ENCODE data around the gene WHAMM. TPM values are rescaled to one million over a fixed set of nuclear protein-coding genes. Genes with fewer than 3 reads are reported as not detected.
"Not testable (repeated sequence)": the region's sequence is repeated elsewhere in the genome, so short reads cannot be mapped to it uniquely, and the experiment has no call there.

WHAMM gene
- total and polyA plus RNA-seq, 3 experiments from 2014 or later = 6.6 to 9.7 (median 9.3) TPM

GRCh38 chr15:82852941-82853561 lies 43.6 kb downstream of the WHAMM start:
- Mint-ChIP-seq H3K27ac (no peak overlapping the region), H3K27me3 (peaks cover 0 to 2% of the 10 kb centered on the region in 2 donors), H3K9me3 (no peaks in the 10 kb centered on the region), H3K4me3 (no peak overlapping the region), H3K36me3 (no peaks in the 10 kb centered on the region), H3K4me1 (peaks cover 0 to 7% (median 6%) of the 10 kb centered on the region in 3 donors)
- Histone ChIP-seq H3K4me3 (ENCODE audit: low read length) (no peak overlapping the region), H3K27ac (ENCODE audit: low read depth, low read length) (no peak overlapping the region), H3K36me3 (ENCODE audit: insufficient read depth, low read length) (no peaks in the 10 kb centered on the region), H3K27me3 (ENCODE audit: insufficient read depth, low read length, poor library complexity, severe bottlenecking) (no peaks in the 10 kb centered on the region), H3K9me3 (ENCODE audit: low read length) (no peaks in the 10 kb centered on the region), H3K4me1 (ENCODE audit: insufficient read depth, low read length) (no peaks in the 10 kb centered on the region)
- POLR2A ChIA-PET = no interaction called here
- DNase-seq = peak in 1 of 5 donors; percentile 12
- CTCF ChIA-PET = no interaction called here

GRCh38 chr15:82854554-82854953 lies 45.1 kb downstream of the WHAMM start:
- no peak for DNase-seq
- no peak overlapping the region for H3K27ac Mint-ChIP-seq
- H3K9me3 Mint-ChIP-seq = no peaks in the 10 kb centered on the region
- no peaks in the 10 kb centered on the region for H3K4me1 ChIP-seq (ENCODE audit: insufficient read depth, low read length)
- peaks cover 0 to 7% (median 6%) of the 10 kb centered on the region in 3 donors for H3K4me1 Mint-ChIP-seq
- H3K4me3 ChIP-seq (ENCODE audit: low read length) = no peak overlapping the region
- peak overlapping the region in 1 of 7 donors; percentile 23 for H3K4me3 Mint-ChIP-seq
- CTCF ChIA-PET = interaction anchor here (0.7 kb wide), 1 partner anchor 980 kb away, joined by 3 read pairs; no protein-coding TSS in a partner anchor
- POLR2A ChIA-PET = no interaction called here
- H3K27me3 ChIP-seq (ENCODE audit: insufficient read depth, low read length, poor library complexity, severe bottlenecking) = no peaks in the 10 kb centered on the region
- H3K36me3 Mint-ChIP-seq = no peaks in the 10 kb centered on the region
- H3K36me3 ChIP-seq (ENCODE audit: insufficient read depth, low read length) = no peaks in the 10 kb centered on the region
- peaks cover 0 to 2% of the 10 kb centered on the region in 2 donors for H3K27me3 Mint-ChIP-seq
- H3K9me3 ChIP-seq (ENCODE audit: low read length) = no peaks in the 10 kb centered on the region
- H3K27ac ChIP-seq (ENCODE audit: low read depth, low read length) = no peak overlapping the region

- Histone ChIP-seq H3K27ac (ENCODE audit: low read depth, low read length) (no peak overlapping the region), H3K4me3 (ENCODE audit: low read length) (no peak overlapping the region), H3K4me1 (ENCODE audit: insufficient read depth, low read length) (no peaks in the 10 kb centered on the region), H3K36me3 (ENCODE audit: insufficient read depth, low read length) (no peaks in the 10 kb centered on the region), H3K9me3 (ENCODE audit: low read length) (no peaks in the 10 kb centered on the region), H3K27me3 (ENCODE audit: insufficient read depth, low read length, poor library complexity, severe bottlenecking) (no peaks in the 10 kb centered on the region)
- Mint-ChIP-seq H3K4me3 (no peak overlapping the region), H3K4me1 (peaks cover 0 to 7% (median 6%) of the 10 kb centered on the region in 3 donors), H3K36me3 (no peaks in the 10 kb centered on the region), H3K27ac (peak overlapping the region in 2 of 8 donors; percentile 17 to 54), H3K27me3 (peaks cover 0 to 2% of the 10 kb centered on the region in 2 donors), H3K9me3 (no peaks in the 10 kb centered on the region)
- ChIA-PET POLR2A (no interaction called here), CTCF (interaction anchor here (0.7 kb wide), 1 partner anchor 979 kb away, joined by 3 read pairs; no protein-coding TSS in a partner anchor)
- DNase-seq = no peak
These were observed 46.1 kb downstream of the WHAMM start for GRCh38 chr15:82855286-82856100.

- Histone ChIP-seq H3K27me3 (ENCODE audit: insufficient read depth, low read length, poor library complexity, severe bottlenecking) (no peaks in the 10 kb centered on the region), H3K4me1 (ENCODE audit: insufficient read depth, low read length) (no peaks in the 10 kb centered on the region), H3K36me3 (ENCODE audit: insufficient read depth, low read length) (no peaks in the 10 kb centered on the region), H3K27ac (ENCODE audit: low read depth, low read length) (no peak overlapping the region), H3K4me3 (ENCODE audit: low read length) (no peak overlapping the region), H3K9me3 (ENCODE audit: low read length) (no peaks in the 10 kb centered on the region)
- CTCF ChIA-PET = no interaction called here
- POLR2A ChIA-PET = no interaction called here
- H3K4me1 Mint-ChIP-seq = peaks cover 0 to 7% (median 6%) of the 10 kb centered on the region in 3 donors
- H3K4me3 Mint-ChIP-seq = no peak overlapping the region
- no peaks in the 10 kb centered on the region for H3K9me3 Mint-ChIP-seq
- no peak for DNase-seq
- peaks cover 0 to 2% of the 10 kb centered on the region in 2 donors for H3K27me3 Mint-ChIP-seq
- no peaks in the 10 kb centered on the region for H3K36me3 Mint-ChIP-seq
- no peak overlapping the region for H3K27ac Mint-ChIP-seq
These were observed 47.2 kb downstream of the WHAMM start for GRCh38 chr15:82856397-82857170.

- H3K9me3 ChIP-seq (ENCODE audit: low read length) = no peaks in the 10 kb centered on the region
- no peak overlapping the region for H3K4me3 Mint-ChIP-seq
- H3K36me3 ChIP-seq (ENCODE audit: insufficient read depth, low read length) = no peaks in the 10 kb centered on the region
- no peaks in the 10 kb centered on the region for H3K36me3 Mint-ChIP-seq
- no peaks in the 10 kb centered on the region for H3K9me3 Mint-ChIP-seq
- no peaks in the 10 kb centered on the region for H3K4me1 ChIP-seq (ENCODE audit: insufficient read depth, low read length)
- CTCF ChIA-PET = no interaction called here
- no peak overlapping the region for H3K27ac ChIP-seq (ENCODE audit: low read depth, low read length)
- no peak for DNase-seq
- POLR2A ChIA-PET = no interaction called here
- peaks cover 0 to 7% (median 6%) of the 10 kb centered on the region in 3 donors for H3K4me1 Mint-ChIP-seq
- no peak overlapping the region for H3K4me3 ChIP-seq (ENCODE audit: low read length)
- no peaks in the 10 kb centered on the region for H3K27me3 Mint-ChIP-seq
- no peak overlapping the region for H3K27ac Mint-ChIP-seq
- no peaks in the 10 kb centered on the region for H3K27me3 ChIP-seq (ENCODE audit: insufficient read depth, low read length, poor library complexity, severe bottlenecking)
These were observed 49.5 kb downstream of the WHAMM start for GRCh38 chr15:82858932-82859331.

- Histone ChIP-seq H3K27me3 (ENCODE audit: insufficient read depth, low read length, poor library complexity, severe bottlenecking) (no peaks in the 10 kb centered on the region), H3K27ac (ENCODE audit: low read depth, low read length) (no peak overlapping the region), H3K36me3 (ENCODE audit: insufficient read depth, low read length) (no peaks in the 10 kb centered on the region), H3K9me3 (ENCODE audit: low read length) (no peaks in the 10 kb centered on the region), H3K4me1 (ENCODE audit: insufficient read depth, low read length) (no peaks in the 10 kb centered on the region), H3K4me3 (ENCODE audit: low read length) (no peak overlapping the region)
- Mint-ChIP-seq H3K9me3 (no peaks in the 10 kb centered on the region), H3K36me3 (no peaks in the 10 kb centered on the region), H3K4me1 (no peaks in the 10 kb centered on the region), H3K4me3 (no peak overlapping the region), H3K27ac (peak overlapping the region in 2 of 8 donors; percentile 24 to 58), H3K27me3 (no peaks in the 10 kb centered on the region)
- ChIA-PET CTCF (no interaction called here), POLR2A (no interaction called here)
- no peak for DNase-seq
These were observed 53.5 kb downstream of the WHAMM start for GRCh38 chr15:82862886-82863285.

- no peak overlapping the region for H3K27ac ChIP-seq (ENCODE audit: low read depth, low read length)
- POLR2A ChIA-PET = no interaction called here
- H3K9me3 Mint-ChIP-seq = no peaks in the 10 kb centered on the region
- no peak overlapping the region for H3K4me3 Mint-ChIP-seq
- no peak for DNase-seq
- no peaks in the 10 kb centered on the region for H3K9me3 ChIP-seq (ENCODE audit: low read length)
- H3K4me1 ChIP-seq (ENCODE audit: insufficient read depth, low read length) = no peaks in the 10 kb centered on the region
- CTCF ChIA-PET = no interaction called here
- H3K27me3 Mint-ChIP-seq = no peaks in the 10 kb centered on the region
- no peak overlapping the region for H3K4me3 ChIP-seq (ENCODE audit: low read length)
- no peak overlapping the region for H3K27ac Mint-ChIP-seq
- H3K4me1 Mint-ChIP-seq = no peaks in the 10 kb centered on the region
- H3K36me3 ChIP-seq (ENCODE audit: insufficient read depth, low read length) = no peaks in the 10 kb centered on the region
- H3K27me3 ChIP-seq (ENCODE audit: insufficient read depth, low read length, poor library complexity, severe bottlenecking) = no peaks in the 10 kb centered on the region
- no peaks in the 10 kb centered on the region for H3K36me3 Mint-ChIP-seq
These were observed 55.5 kb downstream of the WHAMM start for GRCh38 chr15:82864967-82865366.

- H3K27me3 Mint-ChIP-seq; POLR2A ChIA-PET; H3K4me1 Mint-ChIP-seq; H3K27me3 ChIP-seq (ENCODE audit: insufficient read depth, low read length, poor library complexity, severe bottlenecking); H3K4me3 Mint-ChIP-seq; DNase-seq; H3K9me3 ChIP-seq (ENCODE audit: low read length); CTCF ChIA-PET; H3K27ac ChIP-seq (ENCODE audit: low read depth, low read length); H3K36me3 ChIP-seq (ENCODE audit: insufficient read depth, low read length); H3K4me3 ChIP-seq (ENCODE audit: low read length); H3K9me3 Mint-ChIP-seq; H3K36me3 Mint-ChIP-seq; H3K4me1 ChIP-seq (ENCODE audit: insufficient read depth, low read length); H3K27ac Mint-ChIP-seq: not testable (repeated sequence)
These were observed 56.2 kb downstream of the WHAMM start for GRCh38 chr15:82865581-82865980.

Measured in CD8-positive, alpha-beta memory T cell (primary cell).